HG03103 (cell line): ENCODE data around the gene PTPRG.

ENCODE experiments used
- ATAC-seq: cut with Tn5 transposase; IDR thresholded peaks from one replicate; pipeline ENCODE4 v1.9.1; 2021; ENCODE audit warnings: low read depth; ENCODE audit not compliant: unreplicated experiment

The PTPRG gene

GRCh38 chr3:62236016-62236415, 674.6 kb downstream of the PTPRG start:
- no peak for ATAC-seq

GRCh38 chr3:62237286-62237948, 676.0 kb downstream of the PTPRG start:
- no peak for ATAC-seq

- peak; percentile 84 for ATAC-seq
These were observed 676.6 kb downstream of the PTPRG start for GRCh38 chr3:62238003-62238402.

- ATAC-seq = peak; percentile 57
These were observed 677.1 kb downstream of the PTPRG start for GRCh38 chr3:62238431-62238830.

- no peak for ATAC-seq
These were observed 679.9 kb downstream of the PTPRG start for GRCh38 chr3:62241279-62241678.

GRCh38 chr3:62242831-62243509, 681.6 kb downstream of the PTPRG start:
- no peak for ATAC-seq

- ATAC-seq = no peak
These were observed 684.7 kb downstream of the PTPRG start for GRCh38 chr3:62246094-62246493.

GRCh38 chr3:62246985-62247384, 685.6 kb downstream of the PTPRG start:
- ATAC-seq = no peak

GRCh38 chr3:62248734-62249483, 687.5 kb downstream of the PTPRG start:
- ATAC-seq = no peak

GRCh38 chr3:62249484-62249776, 688.1 kb downstream of the PTPRG start:
- ATAC-seq = no peak

- no peak for ATAC-seq
These were observed 688.6 kb downstream of the PTPRG start for GRCh38 chr3:62249855-62250543.

GRCh38 chr3:62252438-62253157, 691.2 kb downstream of the PTPRG start:
- no peak for ATAC-seq

- no peak for ATAC-seq
These were observed 692.6 kb downstream of the PTPRG start for GRCh38 chr3:62253971-62254370.

GRCh38 chr3:62255758-62256157, 694.4 kb downstream of the PTPRG start:
- no peak for ATAC-seq

GRCh38 chr3:62259924-62260323, 698.6 kb downstream of the PTPRG start:
- ATAC-seq = no peak

GRCh38 chr3:62260655-62261054, 699.3 kb downstream of the PTPRG start:
- ATAC-seq = no peak

GRCh38 chr3:62261121-62261520, 699.8 kb downstream of the PTPRG start:
- no peak for ATAC-seq

- no peak for ATAC-seq
These were observed 700.4 kb downstream of the PTPRG start for GRCh38 chr3:62261736-62262135.

- ATAC-seq = no peak
These were observed 704.2 kb downstream of the PTPRG start for GRCh38 chr3:62265528-62265927.

- ATAC-seq = no peak
These were observed 705.4 kb downstream of the PTPRG start for GRCh38 chr3:62266668-62267283.
